Endothelial cell of umbilical vein (primary cell): ENCODE data around the gene PRXL2B. TPM values are rescaled to one million over a fixed set of nuclear protein-coding genes. Genes with fewer than 3 reads are reported as not detected.
A peak's percentile ranks its signal among the peaks of the same experiment; 100 is the strongest.

Experiments used
- BruUV-seq: library from RNA; stranded (reverse); fragments of 400-500 nt; replicated peaks from 2 replicates; lab custom pipeline; 2021; lab: Mats Ljungman, UMichigan
- CTCF ChIA-PET: fragments of 300-600, 350-600 bp; sonication (Branson Sonifier 250); formaldehyde crosslinking; loops from one replicate; lab custom pipeline; 2021; ENCODE audit warnings: antibody characterized with exemption, inconsistent platforms; lab: Charles Lee
- POLR2A ChIA-PET: fragments of 300-600, 350-600 bp; sonication (Branson Sonifier 250); formaldehyde crosslinking; loops from one replicate; lab custom pipeline; 2021; ENCODE audit warnings: antibody characterized with exemption, inconsistent platforms; lab: Charles Lee
- DNase-seq: peaks from one replicate; pipeline ENCODE4 v3.0.0-alpha.2; 2011; ENCODE audit warnings: low read depth, low spot score
- FAIRE-seq: peaks from 2 replicates; lab custom pipeline; 2011; peaks lifted over from hg19 to GRCh38; lab: Jason Lieb, UNC
- H2AFZ ChIP-seq: 2 replicates; pipeline ENCODE4 v1.6.0; 2012; ENCODE audit warnings: low read depth, low read length, control low read depth, inconsistent platforms
- H3K27ac ChIP-seq: 2 replicates; pipeline ENCODE4 v1.5.1; 2011; ENCODE audit warnings: low read depth, mild to moderate bottlenecking, control low read depth, low read length, moderate library complexity; ENCODE audit not compliant: insufficient read depth
- H3K27me3 ChIP-seq, 2 experiments: 2 replicates each; pipeline versions ENCODE4 v1.6.0 to v1.6.1; 2011; ENCODE audit warnings: low read length in 2 of 2, mixed read lengths in 1 of 2; ENCODE audit not compliant: control insufficient read depth in 2 of 2, insufficient read depth in 2 of 2
- H3K36me3 ChIP-seq, 2 experiments: 2 replicates in 1 of 2; 3 replicates in 1 of 2; pipeline ENCODE4 v1.5.1; 2011; ENCODE audit warnings: low read length in 2 of 2, mild to moderate bottlenecking in 1 of 2, moderate library complexity in 1 of 2; ENCODE audit not compliant: control insufficient read depth in 2 of 2, insufficient read depth in 2 of 2; ENCODE audit errors: extremely low read depth in 1 of 2
- H3K4me1 ChIP-seq: 3 replicates; pipeline ENCODE4 v1.5.1; 2011; ENCODE audit warnings: mild to moderate bottlenecking, low read length; ENCODE audit not compliant: control insufficient read depth, insufficient read depth; ENCODE audit errors: extremely low read depth
- H3K4me2 ChIP-seq: 2 replicates; pipeline ENCODE4 v1.6.1; 2011; ENCODE audit warnings: low read length, control low read depth, mixed read lengths; ENCODE audit not compliant: insufficient read depth
- H3K4me3 ChIP-seq, 3 experiments: fragments of 200-600 bp in 1 of 3; sonication (generic), shearing (Covaris generic) in 1 of 3; replicated peaks in 1 of 3; 2 replicates each; pipeline ENCODE4 v1.5.1; 2011 to 2016; ENCODE audit warnings: control low read depth in 3 of 3, low read length in 3 of 3, mild to moderate bottlenecking in 2 of 3, inconsistent platforms in 1 of 3, low read depth in 1 of 3, moderate library complexity in 1 of 3; ENCODE audit not compliant: insufficient read depth in 1 of 3
- H3K79me2 ChIP-seq: 2 replicates; pipeline ENCODE4 v1.6.0; 2012; ENCODE audit warnings: low read length, inconsistent platforms; ENCODE audit not compliant: control insufficient read depth, insufficient read depth
- H3K9ac ChIP-seq: replicated peaks from 2 replicates; pipeline ENCODE3; 2011; ENCODE audit warnings: low read length, control low read depth; ENCODE audit not compliant: insufficient read depth; ENCODE audit errors: extremely low read depth
- H3K9me1 ChIP-seq: replicated peaks from 3 replicates; pipeline ENCODE4 v1.6.0; 2011; ENCODE audit warnings: mild to moderate bottlenecking, low read length; ENCODE audit not compliant: control insufficient read depth, insufficient read depth; ENCODE audit errors: extremely low read depth
- H3K9me3 ChIP-seq: replicated peaks from 2 replicates; pipeline ENCODE4 v1.5.1; 2012; ENCODE audit warnings: low read length, inconsistent platforms; ENCODE audit not compliant: control insufficient read depth, insufficient read depth
- H4K20me1 ChIP-seq: replicated peaks from 2 replicates; pipeline ENCODE3; 2011; ENCODE audit warnings: mild to moderate bottlenecking, low read length; ENCODE audit not compliant: control insufficient read depth, insufficient read depth; ENCODE audit errors: extremely low read depth
- EZH2 ChIP-seq: IDR thresholded peaks from 2 replicates; pipeline ENCODE4 v1.6.1; 2012; ENCODE audit warnings: borderline replicate concordance, low read depth, mild to moderate bottlenecking, moderate library complexity, low read length, inconsistent platforms; ENCODE audit not compliant: severe bottlenecking
- FOS ChIP-seq: IDR thresholded peaks from 2 replicates; pipeline ENCODE4 v1.6.1; 2011; ENCODE audit warnings: mild to moderate bottlenecking, low read length, moderate library complexity, borderline replicate concordance; ENCODE audit not compliant: insufficient read depth
- GATA2 ChIP-seq: IDR thresholded peaks from 2 replicates; pipeline ENCODE4 v1.7.0; 2011; ENCODE audit warnings: low read depth, mild to moderate bottlenecking, moderate library complexity, mixed read lengths, low read length; ENCODE audit not compliant: insufficient read length, insufficient read depth
- JUN ChIP-seq: IDR thresholded peaks from 2 replicates; pipeline ENCODE4 v1.6.1; 2011; ENCODE audit warnings: borderline replicate concordance, low read depth; ENCODE audit not compliant: insufficient read length, insufficient read depth
- MYC ChIP-seq: IDR thresholded peaks from one replicate; pipeline ENCODE4 v1.6.1; 2011; ENCODE audit warnings: mild to moderate bottlenecking, low read depth, low read length
- POLR2A ChIP-seq: IDR thresholded peaks from 2 replicates; pipeline ENCODE4 v1.6.1; 2012; ENCODE audit warnings: low read depth, mild to moderate bottlenecking, control low read depth, low read length
- POLR2AphosphoS5 ChIP-seq: IDR thresholded peaks from 2 replicates; pipeline ENCODE4 v1.6.1; 2012; ENCODE audit warnings: low read depth, mild to moderate bottlenecking, control low read depth, low read length, moderate library complexity; ENCODE audit not compliant: insufficient read depth
- dilution Hi-C: fragments of 300-500 bp; cut with MboI; formaldehyde crosslinking; loops from one replicate; pipeline ENCODE4 v1.15.0; 2019; ENCODE audit warnings: low sequenced_read_pairs; ENCODE audit not compliant: extremely low pct_ligation_motif_present
- intact Hi-C: fragments of 100-400 bp; cut with micrococcal nuclease; formaldehyde crosslinking; loops from one replicate; pipeline ENCODE4 v1.10.0; 2022
- polyA plus RNA-seq, 4 experiments: library from polyadenylated mRNA; depleted of rRNA in 3 of 4; stranded (reverse) in 3 of 4; unstranded in 1 of 4; fragments of >200 nt; gene quantifications; 2 replicates each; pipeline versions ENCODE4 v1.2.1 to v1.2.3, GENCODE V29; 2011 to 2012; ENCODE audit warnings: missing spikeins in 1 of 4
- total RNA-seq: library from RNA; stranded (reverse); gene quantifications from 2 replicates; pipeline ENCODE4 v1.2.3, GENCODE V29; 2021
- TF ChIP-seq, protein P1 (sequence below): IDR thresholded peaks from 2 replicates; pipeline ENCODE4 v1.6.1; 2011; ENCODE audit not compliant: insufficient read depth, insufficient read length
- TF ChIP-seq, protein P2 (sequence below), 2 donors: IDR thresholded peaks; 1 replicate in 1 of 2; 2 replicates in 1 of 2; pipeline ENCODE4 v1.5.1; 2011; ENCODE audit warnings: low read length in 2 of 2, mild to moderate bottlenecking in 2 of 2, moderate library complexity in 2 of 2, control low read depth in 1 of 2, inconsistent platforms in 1 of 2, low read depth in 1 of 2; ENCODE audit not compliant: insufficient read depth in 1 of 2; ENCODE audit errors: extremely low read depth in 1 of 2

Gene PRXL2B
- total and polyA plus RNA-seq, 2 donors (not counting 3 experiments of a cell fraction or from before 2014, with no cell fraction given), result 29.6 to 55.8 TPM

DNA sequence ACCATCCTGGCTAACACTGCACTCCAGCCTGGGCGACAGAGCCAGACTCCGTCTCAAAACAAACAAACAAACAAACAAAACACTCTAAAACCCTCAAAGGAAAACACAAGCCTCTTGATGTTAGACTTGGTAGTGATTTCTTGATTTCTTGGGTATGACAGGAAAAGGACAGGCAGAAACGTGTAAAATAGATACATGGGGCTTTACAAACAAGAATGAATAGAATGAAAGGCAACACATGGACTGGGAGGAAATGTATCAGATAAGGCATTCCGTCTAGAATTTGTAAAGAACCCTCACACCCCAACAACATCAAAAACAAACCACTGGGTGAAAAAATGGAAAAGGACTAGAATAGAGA, 7.8 kb upstream of the PRXL2B start:
- Histone ChIP-seq H3K36me3 (no peaks in the 10 kb centered on the region), H3K27me3 (no peaks in the 10 kb centered on the region), H3K4me1 (peaks cover 25% of the 10 kb centered on the region), H3K4me3 (no peak overlapping the region), H3K9me3 (no peaks in the 10 kb centered on the region), H2AFZ (peak overlapping the region; percentile 96), H4K20me1 (no peaks in the 10 kb centered on the region), H3K27ac (peak overlapping the region; percentile 72), H3K4me2 (no peak overlapping the region), H3K79me2 (no peaks in the 10 kb centered on the region), H3K9me1 (no peaks in the 10 kb centered on the region), H3K9ac (no peak overlapping the region)
- TF ChIP-seq GATA2 (no peak), JUN (no peak), POLR2AphosphoS5 (no peak), EZH2 (no peak)
- TF ChIP-seq, protein P1, sequence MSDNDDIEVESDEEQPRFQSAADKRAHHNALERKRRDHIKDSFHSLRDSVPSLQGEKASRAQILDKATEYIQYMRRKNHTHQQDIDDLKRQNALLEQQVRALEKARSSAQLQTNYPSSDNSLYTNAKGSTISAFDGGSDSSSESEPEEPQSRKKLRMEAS, result no peak
- no peak for FAIRE-seq
- ChIA-PET POLR2A (no interaction called here), CTCF (interaction anchor here (1.2 to 1.6 kb wide), 3 partner anchors 18 to 23 kb away, joined by 3 to 23 read pairs (median 5); partner anchors contain the start of gene TNFRSF14)
- no peak for DNase-seq
- dilution Hi-C loops (no loop called here), intact Hi-C loops (loop anchor here (1.0 to 2.0 kb wide), 4 partner anchors 14 to 164 kb away; partner anchors contain the start of gene TNFRSF14)
- BruUV-seq, result TSS peak; percentile 45

DNA sequence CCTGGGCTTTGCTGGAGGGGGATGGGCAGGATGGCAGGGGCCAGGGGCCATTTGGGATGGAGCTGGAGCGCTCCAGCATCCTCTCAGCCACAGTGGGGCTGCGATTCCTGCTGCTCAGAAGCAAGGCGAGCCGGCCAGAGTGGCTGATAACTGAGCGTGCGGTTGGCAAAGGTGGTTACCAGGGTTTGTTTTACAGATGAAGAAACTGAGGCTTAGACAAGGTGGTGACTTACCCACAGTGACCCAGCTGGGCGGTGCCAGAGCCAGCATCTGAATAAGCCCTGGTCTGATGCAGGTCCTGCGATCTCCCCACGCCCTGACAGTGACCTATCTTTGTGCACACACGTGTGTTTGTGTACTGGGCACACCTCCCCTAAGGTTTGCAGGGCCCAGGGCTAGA, 5.9 kb upstream of the PRXL2B start:
- no peaks in the 10 kb centered on the region for H3K79me2 ChIP-seq
- DNase-seq (no peak), FAIRE-seq (no peak)
- CTCF ChIA-PET, result no interaction called here
- dilution Hi-C loops (no loop called here), intact Hi-C loops (loop anchor here (1.0 kb wide), 1 partner anchor 63 kb away; no protein-coding TSS in a partner anchor)
- BruUV-seq, result no TSS peak
- H3K36me3 ChIP-seq, result no peaks in the 10 kb centered on the region
- H3K4me1 ChIP-seq, result peaks cover 34% of the 10 kb centered on the region
- no peak overlapping the region for H3K4me3 ChIP-seq
- H3K9me1 ChIP-seq, result no peaks in the 10 kb centered on the region
- H2AFZ ChIP-seq, result no peak overlapping the region
- no peak overlapping the region for H3K9ac ChIP-seq
- peak overlapping the region; percentile 86 for H3K27ac ChIP-seq
- no peak overlapping the region for H3K4me2 ChIP-seq
- TF ChIP-seq FOS (no peak), MYC (no peak), GATA2 (no peak), POLR2AphosphoS5 (no peak), JUN (no peak), POLR2A (no peak)
- TF ChIP-seq, protein P2, sequence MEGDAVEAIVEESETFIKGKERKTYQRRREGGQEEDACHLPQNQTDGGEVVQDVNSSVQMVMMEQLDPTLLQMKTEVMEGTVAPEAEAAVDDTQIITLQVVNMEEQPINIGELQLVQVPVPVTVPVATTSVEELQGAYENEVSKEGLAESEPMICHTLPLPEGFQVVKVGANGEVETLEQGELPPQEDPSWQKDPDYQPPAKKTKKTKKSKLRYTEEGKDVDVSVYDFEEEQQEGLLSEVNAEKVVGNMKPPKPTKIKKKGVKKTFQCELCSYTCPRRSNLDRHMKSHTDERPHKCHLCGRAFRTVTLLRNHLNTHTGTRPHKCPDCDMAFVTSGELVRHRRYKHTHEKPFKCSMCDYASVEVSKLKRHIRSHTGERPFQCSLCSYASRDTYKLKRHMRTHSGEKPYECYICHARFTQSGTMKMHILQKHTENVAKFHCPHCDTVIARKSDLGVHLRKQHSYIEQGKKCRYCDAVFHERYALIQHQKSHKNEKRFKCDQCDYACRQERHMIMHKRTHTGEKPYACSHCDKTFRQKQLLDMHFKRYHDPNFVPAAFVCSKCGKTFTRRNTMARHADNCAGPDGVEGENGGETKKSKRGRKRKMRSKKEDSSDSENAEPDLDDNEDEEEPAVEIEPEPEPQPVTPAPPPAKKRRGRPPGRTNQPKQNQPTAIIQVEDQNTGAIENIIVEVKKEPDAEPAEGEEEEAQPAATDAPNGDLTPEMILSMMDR (IDR thresholded peaks at IDR 0.05; ENCODE audit: extremely low read depth in 1 of 2, insufficient read depth in 1 of 2, low read depth in 1 of 2, low read length in 2 of 2), result no peak
- TF ChIP-seq, protein P1, result no peak
- H4K20me1 ChIP-seq, result no peaks in the 10 kb centered on the region
- H3K9me3 ChIP-seq, result no peaks in the 10 kb centered on the region
- H3K27me3 ChIP-seq, result no peaks in the 10 kb centered on the region
- POLR2A ChIA-PET, result no interaction called here
